IMR-90 (cell line): ENCODE measurements around the gene SV2C. TPM values are rescaled to one million over a fixed set of nuclear protein-coding genes. Genes with fewer than 3 reads are reported as not detected.

Experiments used
- ATAC-seq: fragments of 200-7000 bp; cut with Tn5 transposase; 2 replicates; pipeline ENCODE4 v1.9.1; 2020; ENCODE audit warnings: low read depth, mild to moderate bottlenecking, moderate library complexity
- BruUV-seq: library from RNA; stranded (reverse); fragments of 400-500 nt; replicated peaks from 2 replicates; lab custom pipeline; 2021; lab: Mats Ljungman, UMichigan
- CTCF ChIA-PET: fragments of 300-600 bp; formaldehyde crosslinking; extraction: SDS; loops from one replicate; lab custom pipeline; 2021; ENCODE audit warnings: antibody characterized with exemption; lab: Yijun Ruan, JAX
- POLR2A ChIA-PET: fragments of 300-600 bp; sonication (Branson Sonifier 250); formaldehyde crosslinking; loops from one replicate; lab custom pipeline; 2022; ENCODE audit warnings: antibody characterized with exemption; ENCODE audit not compliant: unreplicated experiment; lab: Charles Lee
- DNase-seq: peaks from one replicate; pipeline ENCODE4 v3.0.0; 2013
- H2AFZ ChIP-seq: replicated peaks from 2 replicates; pipeline ENCODE3; 2013; ENCODE audit warnings: low read length, mild to moderate bottlenecking; ENCODE audit not compliant: poor library complexity
- H2AK5ac ChIP-seq: 2 replicates; pipeline ENCODE4 v1.6.1; 2013; ENCODE audit warnings: low read depth, low read length, inconsistent platforms
- H2AK9ac ChIP-seq: replicated peaks from 2 replicates; pipeline ENCODE3; 2013; ENCODE audit warnings: mild to moderate bottlenecking, low read depth, low read length, moderate library complexity; ENCODE audit not compliant: poor library complexity
- H2BK120ac ChIP-seq: 2 replicates; pipeline ENCODE4 v1.6.1; 2013; ENCODE audit warnings: low read depth, low read length, inconsistent platforms
- H2BK15ac ChIP-seq: 3 replicates; pipeline ENCODE4 v1.6.1; 2013; ENCODE audit warnings: low read depth, low read length, inconsistent platforms
- H2BK20ac ChIP-seq: 2 replicates; pipeline ENCODE4 v1.6.1; 2013; ENCODE audit warnings: low read depth, mild to moderate bottlenecking, inconsistent platforms, low read length, moderate library complexity
- H2BK5ac ChIP-seq: 2 replicates; pipeline ENCODE4 v1.6.1; 2013; ENCODE audit warnings: mild to moderate bottlenecking, low read depth, low read length, inconsistent platforms; ENCODE audit not compliant: poor library complexity, severe bottlenecking
- H3K14ac ChIP-seq: replicated peaks from 2 replicates; pipeline ENCODE4 v1.6.1; 2013; ENCODE audit warnings: low read depth, low read length, inconsistent platforms
- H3K18ac ChIP-seq: 2 replicates; pipeline ENCODE4 v1.6.1; 2013; ENCODE audit warnings: low read depth, low read length, control low read depth
- H3K23ac ChIP-seq: 2 replicates; pipeline ENCODE4 v1.6.1; 2013; ENCODE audit warnings: low read depth, low read length, inconsistent platforms
- H3K27ac ChIP-seq: 2 replicates; pipeline ENCODE4 v1.5.1; 2013; ENCODE audit warnings: mild to moderate bottlenecking, control low read depth, low read length; ENCODE audit not compliant: insufficient read depth
- H3K27me3 ChIP-seq: 2 replicates; pipeline ENCODE4 v1.6.1; 2013; ENCODE audit warnings: low read length; ENCODE audit not compliant: control insufficient read depth, insufficient read depth
- H3K36me3 ChIP-seq: 2 replicates; pipeline ENCODE4 v1.6.1; 2013; ENCODE audit warnings: low read length, mixed read lengths; ENCODE audit not compliant: control insufficient read depth, insufficient read depth
- H3K4ac ChIP-seq: 2 replicates; pipeline ENCODE4 v1.6.1; 2013; ENCODE audit warnings: low read depth, low read length, inconsistent platforms
- H3K4me1 ChIP-seq: 2 replicates; pipeline ENCODE4 v1.6.1; 2013; ENCODE audit warnings: low read length, mixed read lengths; ENCODE audit not compliant: control insufficient read depth, insufficient read depth
- H3K4me2 ChIP-seq: 2 replicates; pipeline ENCODE4 v1.6.1; 2013; ENCODE audit warnings: low read depth, mild to moderate bottlenecking, control low read depth, low read length, moderate library complexity
- H3K4me3 ChIP-seq: 2 replicates; pipeline ENCODE4 v1.5.1; 2013; ENCODE audit warnings: low read depth, mild to moderate bottlenecking, control low read depth, low read length, moderate library complexity; ENCODE audit not compliant: insufficient read depth
- H3K56ac ChIP-seq: 2 replicates; pipeline ENCODE4 v1.6.1; 2013; ENCODE audit warnings: low read length, inconsistent platforms; ENCODE audit not compliant: insufficient read depth; ENCODE audit errors: extremely low read depth
- H3K79me1 ChIP-seq, 2 experiments: 2 replicates each; pipeline ENCODE4 v1.6.1; 2013; ENCODE audit warnings: low read length in 2 of 2, inconsistent platforms in 1 of 2, low read depth in 1 of 2
- H3K9ac ChIP-seq: 2 replicates; pipeline ENCODE4 v1.6.1; 2013; ENCODE audit warnings: low read depth, low read length, control low read depth
- H3K9me1 ChIP-seq: 2 replicates; pipeline ENCODE4 v1.6.1; 2013; ENCODE audit warnings: low read length, inconsistent platforms; ENCODE audit not compliant: insufficient read depth
- H3K9me3 ChIP-seq: 2 replicates; pipeline ENCODE4 v1.6.1; 2013; ENCODE audit warnings: low read length; ENCODE audit not compliant: control insufficient read depth, insufficient read depth
- H4K20me1 ChIP-seq: 2 replicates; pipeline ENCODE4 v1.6.1; 2013; ENCODE audit warnings: low read length, inconsistent platforms; ENCODE audit not compliant: insufficient read depth
- H4K5ac ChIP-seq: 2 replicates; pipeline ENCODE4 v1.6.1; 2013; ENCODE audit warnings: mild to moderate bottlenecking, low read depth, low read length, control low read depth
- H4K8ac ChIP-seq, 2 experiments: 2 replicates each; pipeline ENCODE4 v1.6.1; 2013; ENCODE audit warnings: low read depth in 2 of 2, low read length in 2 of 2, control low read depth in 1 of 2, inconsistent platforms in 1 of 2
- H4K91ac ChIP-seq: 2 replicates; pipeline ENCODE4 v1.6.1; 2013; ENCODE audit warnings: low read depth, low read length, inconsistent platforms; ENCODE audit not compliant: insufficient read depth
- BHLHE40 ChIP-seq: fragments of 150-350 bp; IDR thresholded peaks from 2 replicates; pipeline ENCODE4 v1.6.1; 2016; ENCODE audit warnings: mild to moderate bottlenecking, low read depth, low read length
- CEBPB ChIP-seq: IDR thresholded peaks from 2 replicates; pipeline ENCODE4 v1.6.1; 2012; ENCODE audit warnings: low read depth, low read length, improper control_type of control experiment
- CHD1 ChIP-seq: IDR thresholded peaks from 2 replicates; pipeline ENCODE4 v1.6.1; 2012; ENCODE audit warnings: low read depth, low read length, improper control_type of control experiment
- ELK1 ChIP-seq: fragments of 150-350 bp; IDR thresholded peaks from 2 replicates; pipeline ENCODE4 v1.6.1; 2016; ENCODE audit warnings: low read depth, mild to moderate bottlenecking, low read length, moderate library complexity, borderline replicate concordance
- MAZ ChIP-seq: IDR thresholded peaks from 2 replicates; pipeline ENCODE4 v1.6.1; 2012; ENCODE audit warnings: low read depth, mild to moderate bottlenecking, low read length, improper control_type of control experiment, moderate library complexity, borderline replicate concordance
- MXI1 ChIP-seq: IDR thresholded peaks from 2 replicates; pipeline ENCODE4 v1.6.1; 2012; ENCODE audit warnings: low read depth, mild to moderate bottlenecking, low read length, moderate library complexity, borderline replicate concordance
- NFE2L2 ChIP-seq: fragments of 150-350 bp; IDR thresholded peaks from 2 replicates; pipeline ENCODE4 v1.6.1; 2016; ENCODE audit warnings: low read depth, mild to moderate bottlenecking, low read length
- POLR2A ChIP-seq: IDR thresholded peaks from 2 replicates; pipeline ENCODE4 v1.6.1; 2012; ENCODE audit warnings: mild to moderate bottlenecking, low read depth, low read length
- RAD21 ChIP-seq: IDR thresholded peaks from 2 replicates; pipeline ENCODE4 v1.6.1; 2012; ENCODE audit warnings: low read length, improper control_type of control experiment
- RFX5 ChIP-seq: IDR thresholded peaks from 2 replicates; pipeline ENCODE4 v1.8.0; 2012; ENCODE audit warnings: low read depth, mild to moderate bottlenecking, low read length, moderate library complexity
- SMC3 ChIP-seq: fragments of 150-350 bp; IDR thresholded peaks from 2 replicates; pipeline ENCODE4 v1.6.1; 2016; ENCODE audit warnings: low read depth, mild to moderate bottlenecking, antibody characterized with exemption, low read length, moderate library complexity
- WGBS, 2 experiments: methylation state at CpG; one replicate each; pipeline versions ENCODE4 v1.1.5 to v1.1.7; 2013; ENCODE audit warnings: missing lambda C conversion rate in 2 of 2; ENCODE audit not compliant: insufficient read length in 1 of 2; ENCODE audit errors: extremely low coverage in 2 of 2; 5-methylcytosine and 5-hydroxymethylcytosine counted together
- dilution Hi-C: fragments of 300-500 bp; cut with HindIII; formaldehyde crosslinking; loops from one replicate; pipeline ENCODE4 v1.14.3; 2018; ENCODE audit warnings: low sequenced_read_pairs; ENCODE audit not compliant: unreplicated experiment
- in situ Hi-C: fragments of 300-500 bp; cut with MboI; formaldehyde crosslinking; loops from 3 replicates; pipeline ENCODE4 v1.14.3; 2019; ENCODE audit warnings: low sequenced_read_pairs, inconsistent platforms, mixed read lengths
- intact Hi-C: fragments of 100-400 bp; cut with micrococcal nuclease; formaldehyde crosslinking; loops from 2 replicates; pipeline ENCODE4 v1.10.0; 2022
- polyA plus RNA-seq, 3 experiments: library from polyadenylated mRNA; depleted of rRNA; stranded (reverse); fragments of >200 nt; gene quantifications; 2 replicates each; pipeline ENCODE4 v1.2.3, GENCODE V29; 2012; ENCODE audit warnings: low replicate concordance in 1 of 3
- total RNA-seq: library from RNA; depleted of rRNA; stranded (reverse); fragments of >200 nt; gene quantifications from 2 replicates; pipeline ENCODE4 v1.2.3, GENCODE V29; 2012
- TF ChIP-seq, protein P1 (sequence below): conservative IDR thresholded peaks from 2 replicates; pipeline ENCODE4 v1.5.1; 2012; ENCODE audit warnings: mild to moderate bottlenecking, low read depth, low read length, improper control_type of control experiment

SV2C gene
- total and polyA plus RNA-seq, 2 of the 4 experiments (the other 2 are of a cell fraction) = not detected

GRCh38 chr5:76106149-76106548 is 23.0 kb downstream of the SV2C start:
- Histone ChIP-seq H3K9me1 (no peaks in the 10 kb centered on the region), H2BK120ac (no peak overlapping the region), H4K20me1 (no peaks in the 10 kb centered on the region), H3K79me1 (no peaks in the 10 kb centered on the region), H3K56ac (no peak overlapping the region), H2BK5ac (no peak overlapping the region), H3K4me1 (no peaks in the 10 kb centered on the region), H4K91ac (no peak overlapping the region), H4K5ac (no peak overlapping the region), H3K23ac (no peak overlapping the region), H2BK15ac (no peak overlapping the region), H4K8ac (no peak overlapping the region), H3K9ac (no peak overlapping the region), H3K27ac (no peak overlapping the region), H3K4me3 (no peak overlapping the region), H3K4me2 (no peak overlapping the region), H3K27me3 (no peaks in the 10 kb centered on the region), H3K9me3 (0 out of 2 replicates have a peak, but pooled peaks cover 2% of the 10 kb centered on the region), H3K18ac (no peak overlapping the region), H3K36me3 (no peaks in the 10 kb centered on the region), H2AK5ac (no peak overlapping the region), H2BK20ac (no peak overlapping the region), H2AK9ac (no peak overlapping the region), H2AFZ (no peak overlapping the region), H3K4ac (no peak overlapping the region), H3K14ac (no peak overlapping the region)
- 50% methylated on average over 2 of the region's 3 CpGs; no CpG with 5 or more reads in 1 of the 2 experiments for WGBS, 2 experiments
- ChIA-PET CTCF (no interaction called here), POLR2A (no interaction called here)
- BruUV-seq = no TSS peak
- dilution Hi-C loops = no loop called here
- TF ChIP-seq MXI1 (no peak), BHLHE40 (no peak), RAD21 (no peak), ELK1 (no peak), SMC3 (no peak), NFE2L2 (no peak), POLR2A (no peak), MAZ (no peak), CHD1 (no peak), RFX5 (no peak), CEBPB (no peak)
- TF ChIP-seq, protein P1, sequence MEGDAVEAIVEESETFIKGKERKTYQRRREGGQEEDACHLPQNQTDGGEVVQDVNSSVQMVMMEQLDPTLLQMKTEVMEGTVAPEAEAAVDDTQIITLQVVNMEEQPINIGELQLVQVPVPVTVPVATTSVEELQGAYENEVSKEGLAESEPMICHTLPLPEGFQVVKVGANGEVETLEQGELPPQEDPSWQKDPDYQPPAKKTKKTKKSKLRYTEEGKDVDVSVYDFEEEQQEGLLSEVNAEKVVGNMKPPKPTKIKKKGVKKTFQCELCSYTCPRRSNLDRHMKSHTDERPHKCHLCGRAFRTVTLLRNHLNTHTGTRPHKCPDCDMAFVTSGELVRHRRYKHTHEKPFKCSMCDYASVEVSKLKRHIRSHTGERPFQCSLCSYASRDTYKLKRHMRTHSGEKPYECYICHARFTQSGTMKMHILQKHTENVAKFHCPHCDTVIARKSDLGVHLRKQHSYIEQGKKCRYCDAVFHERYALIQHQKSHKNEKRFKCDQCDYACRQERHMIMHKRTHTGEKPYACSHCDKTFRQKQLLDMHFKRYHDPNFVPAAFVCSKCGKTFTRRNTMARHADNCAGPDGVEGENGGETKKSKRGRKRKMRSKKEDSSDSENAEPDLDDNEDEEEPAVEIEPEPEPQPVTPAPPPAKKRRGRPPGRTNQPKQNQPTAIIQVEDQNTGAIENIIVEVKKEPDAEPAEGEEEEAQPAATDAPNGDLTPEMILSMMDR = no peak
- ATAC-seq (no peak), DNase-seq (no peak)
- in situ Hi-C loops = no loop called here
- intact Hi-C loops = no loop called here
